Mucosa of descending colon (tissue), 3 donors: ENCODE data around the gene ARHGAP21. TPM values are rescaled to one million over a fixed set of nuclear protein-coding genes. Genes with fewer than 3 reads are reported as not detected.
A peak's percentile ranks its signal among the peaks of the same experiment; 100 is the strongest.

Experiments
- ATAC-seq: fragments of 200-7000 bp; cut with Tn5 transposase; one replicate; pipeline ENCODE4 v1.9.1; 2020; ENCODE audit warnings: mild to moderate bottlenecking, moderate library complexity
- DNase-seq, 3 donors: peaks; one replicate each; pipeline ENCODE4 v3.0.0-alpha.2; 2020
- H3K36me3 ChIP-seq: fragments of 200-600 bp; one replicate; pipeline ENCODE4 v1.8.0; 2021; ENCODE audit warnings: low read depth, mild to moderate bottlenecking
- H3K4me1 ChIP-seq: fragments of 200-600 bp; one replicate; pipeline ENCODE4 v1.8.0; 2021; ENCODE audit warnings: low read depth, mild to moderate bottlenecking
- H3K4me3 ChIP-seq: fragments of 200-600 bp; one replicate; pipeline ENCODE4 v1.8.0; 2021; ENCODE audit warnings: mild to moderate bottlenecking
- H3K9me3 ChIP-seq: fragments of 200-600 bp; one replicate; pipeline ENCODE4 v1.8.0; 2021; ENCODE audit warnings: mild to moderate bottlenecking
- intact Hi-C, 2 donors: fragments of 100-400 bp; cut with DNase I in 1 of 2; cut with micrococcal nuclease in 1 of 2; formaldehyde crosslinking; loops; one replicate each; pipeline versions ENCODE4 v1.11.0 to v1.11.1; 2022; cut with DNase I, micrococcal nuclease
- total RNA-seq, 3 donors: library from RNA; stranded (reverse); fragmentation: NEBNext Ultra II Directional in 2 of 3; extraction: Animal tissue kit (Norgen Biotek cat#: 25700) in 2 of 3; gene quantifications; one replicate each; pipeline versions ENCODE4 v1.2.1 to v1.2.4, GENCODE V29; 2021 to 2023
- TF ChIP-seq, protein P1 (sequence below): fragments of 200-600 bp; IDR thresholded peaks from one replicate; pipeline ENCODE4 v1.8.0; 2022; ENCODE audit warnings: antibody characterized with exemption, mild to moderate bottlenecking
- donor health status: DM: no; HTN: no; CAD: no; lungs with moderate emphysema.
- donor health status: DM: no; HTN: no; CAD: no.
- donor health status: DM: no; HTN: yes; CAD: no.

The ARHGAP21 gene
- total RNA-seq, 3 donors from 2014 or later: 91.3 to 127 (median 109) TPM

- intact Hi-C loops: loop anchor here in 1 of 2 donors (10.0 kb wide), 1 partner anchor 441 kb away; no protein-coding TSS in a partner anchor
- Histone ChIP-seq H3K9me3 (no peaks in the 10 kb centered on the region), H3K36me3 (no peaks in the 10 kb centered on the region), H3K4me3 (no peak overlapping the region), H3K4me1 (peaks cover 10% of the 10 kb centered on the region)
- TF ChIP-seq, protein P1, sequence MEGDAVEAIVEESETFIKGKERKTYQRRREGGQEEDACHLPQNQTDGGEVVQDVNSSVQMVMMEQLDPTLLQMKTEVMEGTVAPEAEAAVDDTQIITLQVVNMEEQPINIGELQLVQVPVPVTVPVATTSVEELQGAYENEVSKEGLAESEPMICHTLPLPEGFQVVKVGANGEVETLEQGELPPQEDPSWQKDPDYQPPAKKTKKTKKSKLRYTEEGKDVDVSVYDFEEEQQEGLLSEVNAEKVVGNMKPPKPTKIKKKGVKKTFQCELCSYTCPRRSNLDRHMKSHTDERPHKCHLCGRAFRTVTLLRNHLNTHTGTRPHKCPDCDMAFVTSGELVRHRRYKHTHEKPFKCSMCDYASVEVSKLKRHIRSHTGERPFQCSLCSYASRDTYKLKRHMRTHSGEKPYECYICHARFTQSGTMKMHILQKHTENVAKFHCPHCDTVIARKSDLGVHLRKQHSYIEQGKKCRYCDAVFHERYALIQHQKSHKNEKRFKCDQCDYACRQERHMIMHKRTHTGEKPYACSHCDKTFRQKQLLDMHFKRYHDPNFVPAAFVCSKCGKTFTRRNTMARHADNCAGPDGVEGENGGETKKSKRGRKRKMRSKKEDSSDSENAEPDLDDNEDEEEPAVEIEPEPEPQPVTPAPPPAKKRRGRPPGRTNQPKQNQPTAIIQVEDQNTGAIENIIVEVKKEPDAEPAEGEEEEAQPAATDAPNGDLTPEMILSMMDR: no peak
- ATAC-seq: peak; percentile 79
- peak in 2 of 3 donors; percentile 32 to 45 for DNase-seq
Observed at GRCh38 chr10:24643679-24644209, 79.9 kb downstream of the ARHGAP21 start.

- Histone ChIP-seq H3K4me3 (no peak overlapping the region), H3K9me3 (no peaks in the 10 kb centered on the region), H3K36me3 (no peaks in the 10 kb centered on the region), H3K4me1 (peaks cover 10% of the 10 kb centered on the region)
- DNase-seq (peak in 1 of 3 donors; percentile 54), ATAC-seq (peak; percentile 94)
- intact Hi-C loops: loop anchor here in 1 of 2 donors (10.0 kb wide), 1 partner anchor 442 kb away; no protein-coding TSS in a partner anchor
- TF ChIP-seq, protein P1: peak; percentile 58
Observed at GRCh38 chr10:24642921-24643678, 80.6 kb downstream of the ARHGAP21 start.

DNA sequence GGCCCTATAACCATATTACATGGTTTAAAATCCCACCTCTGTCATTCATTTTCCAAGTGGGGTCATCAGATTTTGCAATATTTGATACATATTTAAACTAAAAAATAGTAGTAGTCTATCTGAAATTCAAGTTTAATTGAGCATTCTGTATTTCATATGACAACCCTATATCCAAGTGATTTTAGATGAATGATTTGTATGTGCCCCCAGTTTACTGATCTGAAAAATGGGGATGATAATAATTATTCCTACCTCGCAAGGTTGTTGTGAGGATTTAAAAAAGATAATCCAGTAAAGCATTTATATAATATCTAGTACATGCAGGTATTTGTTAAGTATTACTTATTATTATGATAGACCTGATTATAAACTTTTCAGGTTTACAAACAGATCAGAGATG lies 84.6 kb downstream of the ARHGAP21 start:
- no peaks in the 10 kb centered on the region for H3K9me3 ChIP-seq
- no peak overlapping the region for H3K4me3 ChIP-seq
- ATAC-seq: no peak
- intact Hi-C loops: no loop called here
- H3K36me3 ChIP-seq: no peaks in the 10 kb centered on the region
- H3K4me1 ChIP-seq: peaks cover 6% of the 10 kb centered on the region
- DNase-seq: no peak
- TF ChIP-seq, protein P1: no peak

GRCh38 chr10:24625778-24626177 lies 97.9 kb downstream of the ARHGAP21 start:
- DNase-seq: peak in 1 of 3 donors; percentile 33
- H3K9me3 ChIP-seq: no peaks in the 10 kb centered on the region
- no peak overlapping the region for H3K4me3 ChIP-seq
- TF ChIP-seq, protein P1: no peak
- intact Hi-C loops: no loop called here
- ATAC-seq: peak; percentile 77
- no peaks in the 10 kb centered on the region for H3K36me3 ChIP-seq
- peaks cover 5% of the 10 kb centered on the region for H3K4me1 ChIP-seq

GRCh38 chr10:24623383-24623782 lies 100.3 kb downstream of the ARHGAP21 start:
- no peaks in the 10 kb centered on the region for H3K4me1 ChIP-seq
- TF ChIP-seq, protein P1: no peak
- intact Hi-C loops: no loop called here
- no peak overlapping the region for H3K4me3 ChIP-seq
- no peaks in the 10 kb centered on the region for H3K9me3 ChIP-seq
- DNase-seq (no peak), ATAC-seq (no peak)
- no peaks in the 10 kb centered on the region for H3K36me3 ChIP-seq
